ENCODE data around the gene PSD. TPM values are rescaled to one million over a fixed set of nuclear protein-coding genes. Genes with fewer than 3 reads are reported as not detected.

Gene PSD
- total RNA-seq, 1 donor: 4.1 TPM

DNA sequence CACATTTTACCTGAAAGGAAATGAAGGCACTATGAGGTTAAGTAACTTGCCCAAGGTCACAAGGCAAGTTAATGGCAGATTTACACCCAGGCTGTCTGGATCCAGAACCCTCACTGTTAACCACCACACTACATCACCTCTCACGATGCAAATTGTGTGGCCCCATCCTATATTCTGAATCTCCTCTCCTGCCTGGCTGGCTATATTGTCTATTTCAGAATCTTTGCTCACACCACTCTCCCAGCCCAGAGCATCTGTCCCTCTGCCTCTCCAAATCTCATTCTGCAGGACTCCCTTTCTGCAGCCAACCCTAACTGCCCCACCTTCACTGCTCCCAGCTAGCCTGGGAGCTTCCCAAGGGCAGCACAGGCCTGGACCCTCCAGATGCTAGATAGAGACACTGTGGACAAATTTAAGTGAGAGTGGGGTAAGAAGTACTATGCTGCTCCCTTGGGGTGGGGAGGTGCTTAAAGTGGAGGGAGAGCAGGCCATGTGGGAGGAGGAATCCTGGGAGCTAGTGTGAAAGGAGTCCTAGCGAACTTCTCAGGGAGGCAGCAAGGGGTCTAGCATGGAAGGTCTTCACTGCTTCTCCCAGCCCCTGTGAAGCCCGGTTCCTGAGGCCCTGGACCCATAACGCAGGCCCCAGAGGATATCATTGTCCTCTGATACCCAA, 13.0 kb upstream of the PSD start:
- Histone ChIP-seq H3K9me3 (ENCODE audit: low read depth, low read length) (no peaks in the 10 kb centered on the region), H3K27me3 (ENCODE audit: insufficient read depth, low read length) (no peaks in the 10 kb centered on the region), H3K4me1 (ENCODE audit: insufficient read depth, low read length) (peaks cover 47% of the 10 kb centered on the region), H3K4me3 (ENCODE audit: low read length) (peak overlapping the region; percentile 76)

GRCh38 chr10:102429468-102429867, 10.9 kb upstream of the PSD start:
- H3K9me3 ChIP-seq (ENCODE audit: low read depth, low read length): no peaks in the 10 kb centered on the region

GRCh38 chr10:102426803-102427287, 8.3 kb upstream of the PSD start:
- no peak overlapping the region for H3K4me3 ChIP-seq (ENCODE audit: low read length)
- no peaks in the 10 kb centered on the region for H3K9me3 ChIP-seq (ENCODE audit: low read depth, low read length)
- no peaks in the 10 kb centered on the region for H3K27me3 ChIP-seq (ENCODE audit: insufficient read depth, low read length)
- peaks cover 22% of the 10 kb centered on the region for H3K4me1 ChIP-seq (ENCODE audit: insufficient read depth, low read length)

More at GRCh38 chr10:102429468-102429867, 10.9 kb upstream of the PSD start:
- Histone ChIP-seq H3K4me3 (ENCODE audit: low read length) (no peak overlapping the region), H3K27me3 (ENCODE audit: insufficient read depth, low read length) (no peaks in the 10 kb centered on the region), H3K4me1 (ENCODE audit: insufficient read depth, low read length) (peaks cover 27% of the 10 kb centered on the region)

- Histone ChIP-seq H3K9me3 (ENCODE audit: low read depth, low read length) (no peaks in the 10 kb centered on the region), H3K4me1 (ENCODE audit: insufficient read depth, low read length) (peaks cover 20% of the 10 kb centered on the region), H3K4me3 (ENCODE audit: low read length) (no peak overlapping the region), H3K27me3 (ENCODE audit: insufficient read depth, low read length) (no peaks in the 10 kb centered on the region)
Observed at GRCh38 chr10:102425444-102425843, 6.9 kb upstream of the PSD start.

DNA sequence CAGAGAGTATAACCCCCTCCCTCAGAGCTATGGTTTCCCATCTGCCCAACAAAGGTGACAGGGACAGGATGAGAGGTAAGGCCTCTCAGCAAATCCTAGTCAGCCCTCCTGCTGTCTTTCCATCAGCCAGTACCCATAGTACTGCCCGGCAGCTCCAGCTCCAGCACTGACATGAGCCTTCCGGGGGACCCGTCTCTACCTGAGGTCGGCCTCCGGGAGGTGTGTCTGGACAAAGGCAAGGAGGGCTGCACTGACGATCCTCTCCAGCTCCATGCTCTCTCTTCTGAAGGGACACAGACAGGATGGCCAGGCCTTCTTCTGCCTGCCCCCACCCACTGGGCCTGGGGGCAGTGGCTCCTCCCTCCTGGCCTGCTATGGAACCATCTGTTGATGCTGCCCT, 6.3 kb upstream of the PSD start:
- Histone ChIP-seq H3K4me3 (ENCODE audit: low read length) (no peak overlapping the region), H3K27me3 (ENCODE audit: insufficient read depth, low read length) (no peaks in the 10 kb centered on the region), H3K9me3 (ENCODE audit: low read depth, low read length) (no peaks in the 10 kb centered on the region), H3K4me1 (ENCODE audit: insufficient read depth, low read length) (peaks cover 26% of the 10 kb centered on the region)

DNA sequence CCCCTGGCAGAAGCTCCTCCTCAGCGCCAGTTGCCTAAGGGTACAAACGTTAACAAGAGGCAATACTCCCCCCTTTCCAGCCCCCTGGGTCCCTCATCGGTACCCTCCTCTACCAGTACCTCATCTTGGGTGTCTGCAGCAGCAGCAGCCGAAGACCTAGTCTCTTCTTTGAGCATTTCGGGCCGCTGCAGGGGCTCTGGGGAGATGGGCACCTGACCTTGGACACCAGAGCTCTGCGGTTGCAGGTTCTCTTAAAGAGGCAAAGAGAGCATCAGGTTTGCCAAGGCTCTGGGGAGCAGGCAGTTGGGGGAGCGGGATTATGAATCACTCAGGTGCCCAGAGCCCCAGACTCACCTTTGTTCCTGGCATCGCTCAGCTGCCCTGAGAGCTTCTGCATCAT, 5.6 kb upstream of the PSD start:
- Histone ChIP-seq H3K4me1 (ENCODE audit: insufficient read depth, low read length) (peaks cover 33% of the 10 kb centered on the region), H3K9me3 (ENCODE audit: low read depth, low read length) (no peaks in the 10 kb centered on the region), H3K27me3 (ENCODE audit: insufficient read depth, low read length) (peaks cover 1% of the 10 kb centered on the region), H3K4me3 (ENCODE audit: low read length) (no peak overlapping the region)

DNA sequence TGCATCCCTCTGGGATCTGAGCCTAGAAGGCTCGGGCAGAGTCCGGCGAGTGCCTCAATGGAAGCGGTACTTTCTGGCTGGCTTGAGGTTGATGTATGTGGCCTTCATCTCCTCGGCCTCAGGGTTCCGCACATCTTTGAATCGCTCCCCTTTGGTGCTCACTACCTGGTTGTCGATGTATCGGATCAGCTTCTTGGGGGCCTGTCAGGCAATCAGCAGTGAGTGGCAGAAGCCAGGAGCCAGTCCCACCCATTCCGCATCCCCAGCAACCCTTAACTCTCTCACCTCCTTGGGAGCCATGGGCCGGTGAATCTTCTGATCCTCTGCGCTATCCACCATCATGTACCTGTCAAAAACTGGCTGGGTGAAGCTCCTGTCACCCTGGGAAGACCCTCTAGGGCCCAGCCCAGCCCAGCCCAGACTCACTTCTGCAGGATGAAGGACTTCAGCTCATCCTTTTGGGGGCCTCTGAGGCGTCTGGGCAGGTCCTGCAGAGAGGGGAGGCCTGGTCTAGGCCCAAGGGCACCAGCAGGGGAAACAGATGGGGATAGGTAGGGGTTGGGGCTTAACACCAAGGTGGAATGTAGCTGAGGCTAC, 4.9 kb upstream of the PSD start:
- peaks cover 6% of the 10 kb centered on the region for H3K27me3 ChIP-seq (ENCODE audit: insufficient read depth, low read length)
- no peaks in the 10 kb centered on the region for H3K9me3 ChIP-seq (ENCODE audit: low read depth, low read length)
- peaks cover 36% of the 10 kb centered on the region for H3K4me1 ChIP-seq (ENCODE audit: insufficient read depth, low read length)
- H3K4me3 ChIP-seq (ENCODE audit: low read length): no peak overlapping the region

GRCh38 chr10:102422545-102423129, 4.1 kb upstream of the PSD start:
- Histone ChIP-seq H3K9me3 (ENCODE audit: low read depth, low read length) (no peaks in the 10 kb centered on the region), H3K27me3 (ENCODE audit: insufficient read depth, low read length) (peaks cover 14% of the 10 kb centered on the region), H3K4me1 (ENCODE audit: insufficient read depth, low read length) (peaks cover 36% of the 10 kb centered on the region), H3K4me3 (ENCODE audit: low read length) (peak overlapping the region; percentile 54)

- Histone ChIP-seq H3K27me3 (ENCODE audit: insufficient read depth, low read length) (peaks cover 21% of the 10 kb centered on the region), H3K4me3 (ENCODE audit: low read length) (peak overlapping the region; percentile 54), H3K4me1 (ENCODE audit: insufficient read depth, low read length) (peaks cover 36% of the 10 kb centered on the region), H3K9me3 (ENCODE audit: low read depth, low read length) (no peaks in the 10 kb centered on the region)
Observed at GRCh38 chr10:102421757-102422512, 3.4 kb upstream of the PSD start.

- Histone ChIP-seq H3K4me1 (ENCODE audit: insufficient read depth, low read length) (peaks cover 36% of the 10 kb centered on the region), H3K27me3 (ENCODE audit: insufficient read depth, low read length) (peaks cover 21% of the 10 kb centered on the region), H3K4me3 (ENCODE audit: low read length) (peak overlapping the region; percentile 54), H3K9me3 (ENCODE audit: low read depth, low read length) (no peaks in the 10 kb centered on the region)
Observed at GRCh38 chr10:102421507-102421756, 2.8 kb upstream of the PSD start.

DNA sequence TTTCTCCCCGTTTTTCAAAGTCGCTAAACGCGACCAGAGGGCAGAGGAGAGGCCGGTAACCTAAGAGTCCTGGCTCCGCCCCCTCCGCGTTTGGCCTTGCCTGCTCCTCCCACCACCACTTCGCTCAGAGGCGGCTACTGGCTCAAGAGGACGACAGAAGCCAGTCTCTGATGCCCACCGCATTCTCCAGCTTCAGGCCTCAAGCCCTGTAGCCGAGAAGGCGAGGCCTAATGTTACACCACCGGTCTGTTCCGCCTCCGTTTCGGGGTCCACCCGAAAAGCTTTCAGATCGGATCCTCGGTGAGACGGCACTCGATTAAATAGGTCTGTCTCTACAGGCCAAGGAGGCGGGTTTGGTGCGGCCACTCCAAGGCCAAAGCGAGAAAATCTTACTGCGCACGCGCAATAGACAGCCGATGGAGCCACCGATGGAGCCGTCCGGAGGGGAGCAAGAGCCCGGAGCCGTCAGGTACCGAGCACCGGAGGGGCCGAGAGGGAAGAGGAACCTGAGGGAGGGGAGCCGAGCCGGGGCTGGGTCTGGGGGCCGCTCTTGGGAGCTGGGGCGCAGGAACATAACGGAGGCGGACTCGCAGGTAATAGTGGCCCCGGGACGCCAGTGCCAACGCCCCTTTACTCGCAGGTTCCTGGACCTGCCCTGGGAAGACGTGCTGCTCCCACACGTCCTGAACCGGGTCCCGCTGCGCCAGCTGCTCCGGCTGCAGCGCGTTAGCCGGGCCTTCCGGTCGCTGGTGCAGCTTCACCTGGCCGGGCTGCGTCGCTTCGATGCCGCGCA, 2.3 kb upstream of the PSD start, which contains the start of gene FBXL15:
Gene FBXL15 (plus strand): TSS at position 123 of the 793 bp plus-strand sequence. CDS start 294 bp downstream, at position 417.
- H3K9me3 ChIP-seq (ENCODE audit: low read depth, low read length): no peaks in the 10 kb centered on the region
- H3K4me3 ChIP-seq (ENCODE audit: low read length): peak within 1 kb of the TSS; percentile 54
- H3K4me1 ChIP-seq (ENCODE audit: insufficient read depth, low read length): peaks cover 36% of the 10 kb centered on the region
- H3K27me3 ChIP-seq (ENCODE audit: insufficient read depth, low read length): peaks cover 21% of the 10 kb centered on the region

DNA sequence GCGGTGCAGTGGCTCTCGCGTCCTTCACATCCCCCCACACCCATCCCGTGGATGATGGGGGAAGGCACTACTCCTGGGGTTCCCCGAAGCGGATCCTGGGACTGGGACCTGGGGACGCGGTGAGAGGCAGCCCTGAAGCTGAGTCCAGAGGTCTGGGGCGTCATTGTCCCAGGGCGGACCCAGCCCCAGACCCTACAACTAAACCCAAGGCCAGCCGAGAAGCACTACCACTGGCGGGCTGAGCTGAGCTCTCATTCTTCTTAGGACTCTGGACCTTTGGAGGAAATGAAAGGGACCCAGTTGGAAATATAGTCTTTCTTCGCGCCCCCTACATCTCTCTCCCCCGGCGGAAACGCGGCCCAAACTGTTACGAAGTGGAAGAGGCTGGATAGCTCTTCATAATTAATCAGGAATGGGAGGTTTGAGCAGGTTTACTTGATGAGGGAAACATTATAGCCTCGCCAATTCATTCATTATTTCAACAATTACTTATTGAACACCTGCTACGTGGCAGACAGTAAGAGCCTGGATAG, 1.7 kb upstream of the PSD start:
- H3K4me3 ChIP-seq (ENCODE audit: low read length): peak overlapping the region; percentile 54
- H3K4me1 ChIP-seq (ENCODE audit: insufficient read depth, low read length): peaks cover 36% of the 10 kb centered on the region
- peaks cover 21% of the 10 kb centered on the region for H3K27me3 ChIP-seq (ENCODE audit: insufficient read depth, low read length)
- H3K9me3 ChIP-seq (ENCODE audit: low read depth, low read length): no peaks in the 10 kb centered on the region

DNA sequence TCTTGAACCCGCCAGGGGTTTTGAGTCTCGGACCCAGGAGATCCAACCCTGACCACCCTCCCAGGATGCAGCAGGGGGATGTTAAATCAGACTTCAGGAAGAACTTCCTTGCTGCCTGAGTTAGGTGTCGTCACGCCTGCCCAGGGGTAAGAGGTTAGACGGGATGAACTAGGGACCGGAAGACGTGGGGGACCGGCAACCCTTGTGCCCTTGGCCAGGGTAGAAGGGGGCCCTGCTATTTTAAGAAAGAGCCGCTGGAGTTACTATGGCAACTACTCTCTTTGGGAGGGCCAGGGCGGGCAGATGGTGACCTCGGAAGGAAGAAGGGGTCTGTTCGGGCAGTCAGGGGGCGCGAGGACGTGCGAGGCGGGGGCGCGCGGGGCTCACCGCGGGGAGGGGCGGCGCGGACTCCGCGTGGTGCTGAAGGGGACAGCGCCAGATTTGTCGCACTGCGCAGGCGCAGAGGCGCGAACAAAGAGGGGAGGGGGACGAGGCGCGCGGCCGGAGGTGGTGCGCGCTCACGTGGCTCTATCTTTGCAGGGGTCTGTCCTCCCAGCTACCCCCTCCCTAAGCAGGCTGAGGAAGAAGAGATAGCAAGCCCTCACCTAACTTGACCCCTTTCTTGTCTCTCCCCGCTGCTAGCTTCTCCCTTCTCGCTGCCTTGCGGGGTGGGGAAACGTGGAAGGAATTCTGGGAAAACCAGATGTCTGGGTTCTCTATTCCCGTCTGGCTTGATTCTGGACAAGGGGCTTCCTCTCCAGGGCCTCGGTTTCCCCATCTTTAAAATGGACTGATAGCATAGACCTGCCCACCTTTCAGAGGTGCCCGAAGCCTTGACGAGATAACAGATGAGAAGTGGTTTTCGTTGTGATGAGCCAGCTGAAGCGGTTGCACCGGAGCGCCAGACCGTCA, 940 bp upstream of the PSD start:
- Histone ChIP-seq H3K4me3 (ENCODE audit: low read length) (peak overlapping the region; percentile 54), H3K27me3 (ENCODE audit: insufficient read depth, low read length) (peaks cover 21% of the 10 kb centered on the region), H3K9me3 (ENCODE audit: low read depth, low read length) (no peaks in the 10 kb centered on the region), H3K4me1 (ENCODE audit: insufficient read depth, low read length) (peaks cover 36% of the 10 kb centered on the region)

Data from mononuclear cell (primary cell).